Measurements from ENCODE around the gene AUTS2.

The AUTS2 gene

DNA sequence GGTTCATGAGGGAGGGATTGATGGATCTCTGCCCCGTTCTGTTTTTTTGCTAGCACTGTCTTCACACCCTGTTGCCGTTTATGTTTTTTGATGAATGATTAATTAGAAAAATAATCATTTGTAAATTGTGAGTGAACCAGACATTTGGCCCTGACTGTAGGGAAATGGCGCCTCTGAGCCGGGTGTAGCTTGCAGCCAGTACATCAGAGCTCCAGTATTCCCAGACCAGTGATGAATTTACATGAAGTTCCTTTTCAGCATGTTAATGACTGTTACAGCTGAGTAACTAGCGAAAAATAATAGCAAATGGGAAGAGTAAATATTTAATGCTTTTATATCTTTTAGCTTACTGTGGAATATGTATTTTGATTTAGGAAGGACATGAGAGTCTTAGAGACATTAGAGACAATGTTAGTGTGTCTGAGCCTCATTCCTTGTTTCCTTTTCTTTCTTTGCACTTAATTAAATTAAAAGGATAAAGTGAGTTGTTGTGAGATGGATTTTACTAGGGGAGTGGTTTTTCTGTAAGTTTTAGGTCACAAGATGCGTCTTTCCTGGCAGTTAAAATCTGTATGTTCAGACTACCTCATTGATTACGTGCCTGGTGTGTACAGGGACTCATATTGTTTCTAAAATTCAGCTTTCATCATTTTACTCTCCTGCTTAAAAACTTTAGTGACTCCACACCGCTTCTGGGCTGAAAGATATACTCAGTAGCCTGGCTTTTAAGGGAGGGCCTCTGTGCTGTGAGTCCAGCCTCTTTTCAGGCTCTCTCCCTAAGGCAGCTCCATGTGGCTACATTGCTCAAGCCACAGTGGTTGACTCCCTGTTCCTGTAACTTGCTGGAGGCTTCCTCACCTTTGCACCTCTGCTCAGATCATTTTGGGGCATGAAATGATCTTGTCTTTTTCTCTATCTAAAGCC is 86.4 kb downstream of the AUTS2 start:
- in situ Hi-C loops (cut with MboI; ENCODE audit: low sequenced_read_pairs) = no loop called here

DNA sequence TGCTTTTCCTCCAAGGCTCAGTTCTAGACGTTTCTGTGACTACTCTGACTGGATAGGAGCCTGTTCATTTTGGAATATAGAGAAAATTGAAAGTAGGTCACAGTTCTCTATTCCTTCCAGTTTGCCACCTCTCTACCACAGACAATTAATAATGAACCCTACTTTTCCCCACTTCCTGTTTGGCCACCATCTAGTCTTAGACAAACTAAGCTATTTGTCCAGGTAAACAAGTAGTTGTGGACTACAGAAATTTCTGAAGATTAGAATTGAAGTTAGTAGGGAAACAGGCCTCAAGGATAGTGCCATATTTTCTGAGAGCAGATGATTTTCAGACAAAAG is 87.0 kb downstream of the AUTS2 start:
- in situ Hi-C loops (cut with MboI; ENCODE audit: low sequenced_read_pairs) = no loop called here

DNA sequence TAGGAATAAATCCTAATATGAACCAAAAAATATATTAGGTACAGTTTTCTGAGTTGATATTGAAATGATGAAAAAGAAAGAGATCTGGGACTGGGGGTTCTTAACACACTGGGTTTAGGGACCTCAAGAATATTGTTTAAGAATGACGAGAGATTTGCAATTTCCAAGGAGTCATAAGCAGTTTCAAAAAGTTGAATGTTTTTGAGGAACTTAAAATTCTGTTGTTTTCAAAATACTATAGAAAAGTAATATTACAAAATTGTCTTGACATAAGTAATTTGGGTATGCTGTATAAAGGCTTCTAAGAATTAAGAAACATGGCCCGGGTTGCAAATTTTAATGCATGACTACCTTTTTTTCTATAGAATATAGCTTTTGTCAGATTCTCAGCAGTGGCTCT is 88.1 kb downstream of the AUTS2 start:
- in situ Hi-C loops (cut with MboI; ENCODE audit: low sequenced_read_pairs) = no loop called here

DNA sequence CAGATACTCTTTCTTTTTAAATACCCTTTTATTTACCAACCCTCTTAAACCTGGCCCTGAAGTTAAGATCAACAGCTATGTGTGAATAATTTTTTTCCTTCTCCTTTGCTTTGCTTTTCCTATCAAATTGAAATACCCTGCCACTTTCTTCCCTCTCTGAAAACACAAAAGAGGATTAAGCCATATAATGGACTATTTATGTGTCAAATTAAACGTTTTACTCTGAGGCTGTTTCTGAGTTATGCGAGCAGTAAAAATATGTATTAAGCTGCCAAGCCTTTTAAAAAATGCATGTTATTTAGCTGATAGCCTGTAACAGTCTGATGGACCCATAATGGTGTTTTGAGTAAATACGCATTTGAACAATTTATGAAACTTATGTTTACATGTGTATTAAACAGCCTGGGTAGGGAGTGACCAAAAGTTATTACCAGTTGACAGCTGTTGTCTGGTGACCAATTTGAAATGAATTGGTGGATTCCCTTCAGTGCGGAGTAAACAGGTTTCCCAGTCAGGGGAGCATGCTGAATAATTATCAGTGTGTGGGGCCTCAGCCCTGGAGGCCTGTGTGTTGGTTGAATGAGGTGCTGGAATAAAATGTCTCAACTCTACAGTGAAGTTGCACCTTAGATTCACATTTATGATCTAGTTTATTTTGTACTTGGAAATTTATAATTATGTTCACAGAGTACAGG is 89.6 kb downstream of the AUTS2 start:
- in situ Hi-C loops (cut with MboI; ENCODE audit: low sequenced_read_pairs) = no loop called here

DNA sequence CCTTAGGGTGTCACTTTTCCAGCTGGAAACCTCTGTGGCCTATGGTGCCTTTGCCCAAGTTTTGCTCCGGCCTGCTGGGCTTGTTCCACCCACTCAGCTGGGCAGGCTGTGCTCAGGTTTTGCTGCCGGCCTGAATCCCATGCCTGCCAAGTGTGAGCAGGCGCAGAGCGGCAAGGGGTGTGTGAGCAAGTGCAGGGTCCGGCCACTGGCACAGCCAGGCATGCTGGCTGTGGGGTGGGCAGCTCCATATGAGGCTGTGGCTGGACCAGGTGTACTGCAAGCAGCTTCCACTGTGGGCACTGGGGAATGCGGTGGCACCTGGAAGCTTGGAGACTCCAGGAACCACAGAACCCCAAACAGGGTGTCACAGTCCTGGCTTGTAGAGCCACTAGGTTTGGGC is 92.1 kb downstream of the AUTS2 start:
- in situ Hi-C loops (cut with MboI; ENCODE audit: low sequenced_read_pairs) = no loop called here

DNA sequence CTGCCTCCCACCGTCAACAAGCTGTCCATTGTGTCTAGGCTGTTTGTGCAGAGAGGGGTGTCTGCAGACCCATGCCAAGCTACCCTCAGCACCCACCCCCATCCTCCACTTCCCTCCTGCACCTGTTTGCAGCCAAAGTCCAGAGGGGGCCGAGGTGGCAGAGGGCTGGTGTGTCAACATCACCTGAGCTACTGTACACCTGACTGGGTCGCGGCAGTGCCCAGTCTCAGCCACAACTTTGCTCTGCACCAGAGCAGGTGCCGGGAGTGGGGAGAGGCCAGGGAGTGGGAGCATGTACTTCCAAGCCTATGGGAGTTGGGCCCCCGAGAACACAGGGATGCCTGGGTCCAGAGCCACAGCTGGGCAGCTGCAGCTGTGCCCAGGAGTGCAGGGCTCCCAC is 93.1 kb downstream of the AUTS2 start:
- in situ Hi-C loops (cut with MboI; ENCODE audit: low sequenced_read_pairs) = no loop called here

DNA sequence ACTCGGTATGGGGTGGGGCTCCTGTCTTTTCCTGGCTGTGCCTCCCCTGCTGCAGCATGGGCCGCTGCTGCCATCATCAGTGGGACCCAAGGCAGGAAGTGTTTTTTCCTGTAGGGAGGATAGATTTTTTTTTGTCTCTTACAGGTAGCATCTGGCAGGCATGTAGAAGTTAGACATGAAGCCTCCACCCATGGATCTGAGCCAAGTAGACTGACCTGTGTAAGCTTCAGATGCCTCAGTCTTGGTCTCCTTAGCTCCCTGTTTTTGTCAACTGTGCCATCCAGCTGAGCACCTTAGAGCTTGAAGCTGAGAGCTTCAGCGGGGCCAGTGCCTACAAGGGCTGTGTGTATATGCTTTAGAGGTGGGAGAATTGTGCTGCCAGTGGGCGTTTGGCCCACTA is 93.5 kb downstream of the AUTS2 start:
- in situ Hi-C loops (cut with MboI; ENCODE audit: low sequenced_read_pairs) = no loop called here

DNA sequence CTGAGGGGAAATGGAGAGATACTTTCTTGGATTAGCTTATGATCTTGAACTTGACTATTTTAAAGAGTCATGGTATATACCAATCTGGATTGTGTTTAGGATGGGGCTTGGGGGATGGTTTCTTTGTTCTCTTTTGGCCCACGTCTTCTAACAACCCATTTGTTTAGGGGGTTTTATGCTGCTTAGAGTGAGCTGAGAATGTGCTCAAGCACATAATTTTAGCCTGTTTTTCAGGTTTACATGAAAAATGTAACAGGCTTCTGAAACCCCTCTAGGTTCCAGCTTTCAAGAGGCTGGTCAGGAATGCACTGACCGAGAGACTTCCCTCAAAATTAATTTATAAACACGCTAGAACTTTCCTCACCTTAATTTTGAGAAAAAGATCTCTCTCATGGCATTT is 94.3 kb downstream of the AUTS2 start:
- in situ Hi-C loops (cut with MboI; ENCODE audit: low sequenced_read_pairs) = no loop called here

DNA sequence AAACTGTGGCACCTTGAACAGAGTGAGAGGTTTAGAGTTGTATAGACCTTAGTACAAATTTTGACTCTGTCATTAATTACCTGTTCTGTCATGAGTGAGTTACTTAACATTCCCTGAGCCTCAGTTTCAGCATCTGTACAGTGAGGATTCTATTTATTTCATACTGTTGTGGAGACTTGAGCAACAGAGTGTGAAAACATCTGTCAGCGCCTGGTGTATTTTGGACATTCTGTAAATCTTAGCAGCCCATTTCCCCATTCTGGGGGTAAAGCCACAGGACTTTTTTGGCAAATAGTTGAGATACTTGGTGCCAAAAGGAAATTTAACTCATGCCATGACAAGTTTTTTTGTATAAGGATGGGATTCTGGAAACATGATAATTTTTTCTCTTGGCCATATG is 94.8 kb downstream of the AUTS2 start:
- in situ Hi-C loops (cut with MboI; ENCODE audit: low sequenced_read_pairs) = no loop called here

DNA sequence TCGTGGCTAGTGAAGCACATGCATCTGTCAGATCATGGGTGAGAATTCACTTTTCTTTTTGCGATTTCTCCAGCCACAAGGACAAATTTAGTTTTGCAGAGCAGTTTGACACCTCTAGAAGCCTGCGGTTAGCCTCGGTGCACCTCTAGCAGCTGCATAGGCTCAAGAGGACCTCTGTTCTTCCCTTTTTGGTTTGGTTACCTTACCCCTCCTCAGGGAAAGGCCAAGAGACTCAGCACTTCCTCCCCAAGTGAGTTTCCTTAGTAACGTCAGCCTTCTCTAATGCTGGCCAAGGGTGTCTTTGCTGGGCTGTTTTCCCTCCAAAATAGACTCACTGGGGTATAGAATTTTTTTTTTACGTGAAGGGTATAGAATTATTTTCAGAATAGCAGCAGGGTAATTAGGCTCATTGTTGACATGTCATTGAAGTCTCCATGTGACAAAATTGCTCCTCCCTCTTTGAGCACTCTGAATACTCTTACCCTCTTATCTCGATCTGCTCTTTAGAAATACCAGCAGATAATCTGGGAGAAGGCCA is 97.8 kb downstream of the AUTS2 start:
- in situ Hi-C loops (cut with MboI; ENCODE audit: low sequenced_read_pairs) = no loop called here

DNA sequence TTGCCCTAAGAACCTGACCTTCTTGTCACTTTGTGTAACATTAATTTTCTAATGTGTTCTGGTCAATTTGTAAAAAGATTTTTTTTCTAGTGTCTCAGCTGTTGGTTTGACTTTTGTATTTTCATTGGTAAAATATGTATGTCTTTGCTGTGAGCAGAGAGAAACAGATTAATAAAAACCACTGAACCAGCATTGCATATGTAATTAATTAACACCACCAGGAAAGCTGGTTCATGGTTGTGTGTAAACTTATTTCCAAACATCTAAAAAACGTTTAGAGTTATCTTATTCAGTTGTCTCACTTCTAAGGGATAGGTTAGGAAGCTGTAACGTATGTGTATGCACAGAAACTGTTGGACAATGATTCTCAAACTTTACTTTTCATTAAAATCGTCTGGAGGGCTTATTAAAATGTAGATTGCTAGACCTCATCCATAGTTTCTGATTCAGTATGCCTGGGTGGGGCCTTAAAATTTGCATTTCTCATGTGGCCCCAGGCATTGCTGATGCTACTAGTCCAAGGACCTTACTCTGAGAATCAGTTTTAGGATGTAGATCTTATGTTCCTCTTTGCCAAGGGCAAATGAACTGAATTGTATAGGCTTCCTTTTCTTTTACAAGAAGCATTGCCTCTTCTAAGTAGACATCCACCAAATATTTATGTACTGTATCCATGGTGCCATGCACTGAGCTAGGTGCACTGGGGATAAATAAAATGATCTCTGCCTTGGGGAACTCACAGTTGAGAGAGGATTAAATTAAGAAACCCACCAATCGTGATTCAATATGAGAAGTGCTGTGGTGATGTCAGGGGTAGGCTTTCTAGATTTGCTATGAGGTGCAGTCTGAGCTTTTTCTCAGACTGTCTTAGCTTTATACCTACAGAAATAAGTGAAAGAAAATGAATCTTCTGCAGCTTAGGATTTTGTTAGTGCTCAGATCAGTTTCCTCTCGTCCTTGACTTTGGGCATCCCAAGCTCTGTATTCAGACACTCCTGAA is 98.7 kb downstream of the AUTS2 start:
- in situ Hi-C loops (cut with MboI; ENCODE audit: low sequenced_read_pairs) = no loop called here

DNA sequence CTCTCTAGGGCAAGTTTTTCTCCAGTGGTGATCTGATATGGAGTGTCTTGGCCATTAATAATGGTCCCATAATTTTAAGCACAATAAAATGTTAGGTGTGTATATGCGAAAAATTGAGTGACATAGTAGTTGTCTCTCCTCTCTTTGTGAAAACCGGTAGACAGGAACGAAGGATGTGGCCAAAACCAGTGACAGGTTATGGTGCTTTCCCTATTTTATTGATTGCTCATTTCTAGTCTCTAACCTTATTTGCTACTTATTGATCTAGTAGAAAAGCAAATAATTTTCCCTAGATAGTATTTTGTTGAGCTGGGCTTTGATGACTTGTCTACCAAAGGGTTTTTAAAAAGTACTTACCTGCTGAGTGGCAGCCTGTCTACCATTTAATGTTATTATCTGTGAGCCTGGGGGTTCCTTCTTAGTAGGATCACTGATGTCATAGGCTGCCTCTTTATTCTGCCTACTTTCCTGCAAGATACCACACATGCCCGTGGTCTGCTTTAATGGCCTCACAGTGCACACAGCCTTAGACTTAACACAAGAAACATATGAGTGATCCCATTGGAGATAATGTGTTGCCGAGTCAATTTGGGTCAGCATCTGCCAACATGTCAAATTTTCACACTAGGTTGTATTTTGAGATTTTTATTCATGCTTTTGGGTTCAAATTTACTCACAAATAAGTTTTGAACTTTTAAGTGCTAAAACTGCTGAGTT is 100.0 kb downstream of the AUTS2 start:
- in situ Hi-C loops (cut with MboI; ENCODE audit: low sequenced_read_pairs) = no loop called here

DNA sequence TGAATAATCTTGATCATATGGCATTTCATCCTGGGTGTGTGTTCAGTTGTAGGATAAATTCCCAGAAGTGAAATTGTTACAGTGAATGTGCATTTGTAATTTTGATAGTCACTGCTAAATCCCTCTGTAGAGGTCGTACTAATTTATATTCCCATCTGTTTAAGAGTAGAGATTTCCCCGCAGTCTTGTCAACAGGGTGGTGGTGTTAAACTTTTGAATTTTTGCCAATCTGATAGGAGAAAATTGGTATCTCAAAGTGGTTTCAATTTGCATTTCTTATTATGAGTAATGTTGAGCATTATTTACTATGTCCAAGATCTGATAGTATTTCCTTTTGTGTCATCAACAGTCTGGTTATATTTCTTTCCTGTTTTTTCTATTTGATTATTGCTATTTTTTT is 101.7 kb downstream of the AUTS2 start:
- in situ Hi-C loops (cut with MboI; ENCODE audit: low sequenced_read_pairs) = no loop called here

DNA sequence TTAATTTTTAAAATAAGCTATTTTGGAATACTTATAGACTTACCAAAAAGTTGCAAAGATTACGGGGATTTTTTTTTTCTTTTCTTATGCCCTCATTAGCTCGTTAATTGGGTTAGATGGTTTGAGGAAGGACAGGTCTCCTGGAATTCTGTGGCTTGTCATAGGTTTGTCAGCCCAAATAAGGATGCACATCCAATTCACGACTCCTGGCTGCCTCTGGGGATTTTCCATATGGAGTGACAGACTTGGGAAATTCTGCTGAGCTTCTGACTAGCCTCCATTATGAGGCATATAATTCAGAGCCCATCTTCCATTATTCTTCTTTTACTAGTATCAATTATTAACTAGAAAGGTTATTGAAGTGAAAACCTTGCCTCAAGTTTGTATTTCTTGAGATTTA is 102.1 kb downstream of the AUTS2 start:
- in situ Hi-C loops (cut with MboI; ENCODE audit: low sequenced_read_pairs) = no loop called here

DNA sequence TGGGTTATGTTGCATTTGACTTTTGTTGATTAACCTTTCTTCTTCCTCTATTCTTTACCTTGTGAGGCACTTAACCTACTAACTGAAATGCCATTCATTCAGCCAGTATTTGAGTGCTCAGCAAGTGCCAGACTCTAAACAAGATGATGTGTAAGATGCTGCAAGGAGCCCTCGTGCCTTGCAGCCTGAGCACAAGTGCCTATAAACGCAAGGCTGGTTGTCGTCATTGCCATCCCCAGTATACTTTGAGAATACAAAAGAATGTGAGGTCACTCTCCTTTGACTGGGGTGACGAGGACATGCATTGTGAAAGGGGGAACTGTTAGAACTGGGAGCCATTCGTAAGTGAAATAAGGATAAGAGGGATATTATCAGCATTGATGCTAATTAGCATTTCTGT is 103.0 kb downstream of the AUTS2 start:
- in situ Hi-C loops (cut with MboI; ENCODE audit: low sequenced_read_pairs) = no loop called here

DNA sequence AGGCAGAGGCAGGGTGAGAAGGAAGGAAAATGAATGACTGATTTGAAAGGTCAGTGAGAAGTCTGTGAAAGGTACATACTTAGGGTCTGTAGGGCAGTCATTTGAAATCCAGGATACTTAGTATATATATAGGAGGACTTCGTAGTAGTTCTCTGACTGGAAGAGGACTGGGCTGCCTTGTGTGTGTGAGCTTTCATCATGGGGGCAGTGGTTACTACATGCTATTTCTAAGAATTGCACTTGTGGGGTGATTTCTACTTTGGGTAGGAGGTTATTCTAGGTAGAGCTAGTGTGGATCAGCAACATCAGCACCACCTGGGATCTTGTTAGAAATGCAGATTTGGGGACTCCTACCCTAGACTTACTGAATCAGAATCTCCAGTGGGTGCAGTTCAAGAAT is 104.1 kb downstream of the AUTS2 start:
- in situ Hi-C loops (cut with MboI; ENCODE audit: low sequenced_read_pairs) = no loop called here

DNA sequence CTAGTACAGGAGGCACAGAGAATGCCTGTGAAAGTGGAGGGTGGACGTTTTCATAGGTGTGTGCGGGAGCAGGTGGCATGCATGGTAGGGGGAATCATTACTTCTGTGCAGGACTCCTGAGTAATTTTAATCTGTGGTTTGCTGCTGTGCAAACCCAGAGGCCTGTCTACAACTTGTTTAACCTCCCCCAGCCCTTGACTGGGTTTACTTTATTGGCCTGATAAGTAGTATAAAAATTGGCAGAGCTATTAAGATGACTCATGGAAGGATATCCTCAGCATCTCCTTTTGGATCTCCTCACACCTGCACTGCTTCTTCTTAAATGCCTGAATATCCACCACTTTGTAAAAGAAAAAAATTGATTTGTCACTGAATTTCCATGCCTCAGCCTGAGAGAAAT is 104.8 kb downstream of the AUTS2 start:
- in situ Hi-C loops (cut with MboI; ENCODE audit: low sequenced_read_pairs) = no loop called here

DNA sequence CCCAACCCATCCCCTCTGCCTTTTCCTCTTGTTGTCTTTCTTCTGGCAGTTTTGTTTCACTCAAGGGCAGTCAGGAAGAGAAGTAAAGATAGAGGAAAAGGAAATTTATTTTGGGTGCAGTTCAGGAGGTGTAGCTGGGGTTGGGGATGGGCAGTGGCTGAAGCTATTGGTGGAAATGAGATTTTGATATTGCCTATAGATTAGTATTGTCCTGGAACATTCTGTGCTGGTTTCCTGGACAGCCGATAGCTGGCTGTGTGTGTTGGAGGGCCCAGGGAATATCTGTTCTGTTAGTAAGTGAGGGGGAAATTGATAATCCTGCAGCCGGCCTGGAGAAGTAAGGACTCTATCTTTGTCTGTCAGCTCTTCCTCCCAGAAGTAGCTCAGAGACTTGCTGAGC is 107.8 kb downstream of the AUTS2 start:
- in situ Hi-C loops (cut with MboI; ENCODE audit: low sequenced_read_pairs) = no loop called here

DNA sequence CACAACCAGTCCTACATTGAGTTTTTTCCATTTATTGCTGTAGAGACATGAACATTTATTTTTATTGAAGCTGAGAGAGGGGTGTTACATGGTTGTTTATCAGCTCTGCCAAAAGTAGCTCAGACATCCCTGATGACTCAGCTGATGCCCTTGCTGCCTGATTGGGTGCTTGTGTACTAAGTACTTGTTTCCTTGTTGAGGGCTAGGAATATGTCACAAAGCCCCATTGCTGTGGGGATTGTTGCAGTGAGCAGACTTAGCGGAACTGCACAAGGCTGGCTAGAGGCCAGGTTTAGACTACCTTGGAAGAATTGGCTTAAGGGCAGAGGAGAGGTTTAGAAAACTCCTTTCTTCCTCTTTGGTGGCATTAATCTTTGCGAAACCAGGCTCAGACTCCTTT is 110.6 kb downstream of the AUTS2 start:
- in situ Hi-C loops (cut with MboI; ENCODE audit: low sequenced_read_pairs) = no loop called here

DNA sequence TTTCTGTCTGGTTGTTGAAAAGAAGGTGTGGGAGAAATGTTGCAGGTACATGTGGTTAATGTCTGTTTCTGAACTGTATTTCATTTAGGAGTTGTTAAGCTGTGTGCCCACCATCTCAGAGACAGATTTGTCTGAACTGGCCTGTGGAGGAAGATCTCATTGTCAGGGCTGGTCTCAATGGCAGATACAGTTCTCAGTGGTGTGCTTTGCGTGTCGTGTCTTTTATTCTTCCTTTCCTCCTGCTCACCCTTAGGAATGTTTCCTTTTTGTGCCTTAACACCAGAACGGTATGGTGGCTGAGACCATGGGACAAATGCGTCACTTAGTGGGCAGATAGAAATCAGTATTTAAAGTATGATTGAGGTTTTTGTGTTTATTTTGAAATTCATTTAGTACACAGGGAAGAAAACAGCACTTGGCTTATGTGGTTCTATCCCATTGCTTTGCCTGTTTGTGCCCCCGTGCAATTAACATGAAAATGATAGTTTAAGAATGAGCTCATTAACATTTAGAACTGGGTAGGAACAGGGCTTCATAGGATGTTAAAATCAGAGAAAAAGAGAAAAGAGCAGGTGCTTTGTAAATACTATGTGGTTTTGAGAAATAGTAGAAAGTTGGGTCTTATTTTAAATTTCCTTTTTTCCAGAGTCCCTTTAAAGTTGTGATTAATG is 112.6 kb downstream of the AUTS2 start:
- in situ Hi-C loops (cut with MboI; ENCODE audit: low sequenced_read_pairs) = no loop called here
